Nucleus accumbens (tissue), 56 donors: ENCODE results near the gene SPATA31D3.
"Not testable (repeated sequence)": the region's sequence is repeated elsewhere in the genome, so short reads cannot be mapped to it uniquely, and the experiment has no call there.

Source experiments
- DNase-seq, 56 donors: peaks; one replicate each; lab custom pipeline; 2025; lab: John Stamatoyannopoulos, UW

Gene SPATA31D3

DNA sequence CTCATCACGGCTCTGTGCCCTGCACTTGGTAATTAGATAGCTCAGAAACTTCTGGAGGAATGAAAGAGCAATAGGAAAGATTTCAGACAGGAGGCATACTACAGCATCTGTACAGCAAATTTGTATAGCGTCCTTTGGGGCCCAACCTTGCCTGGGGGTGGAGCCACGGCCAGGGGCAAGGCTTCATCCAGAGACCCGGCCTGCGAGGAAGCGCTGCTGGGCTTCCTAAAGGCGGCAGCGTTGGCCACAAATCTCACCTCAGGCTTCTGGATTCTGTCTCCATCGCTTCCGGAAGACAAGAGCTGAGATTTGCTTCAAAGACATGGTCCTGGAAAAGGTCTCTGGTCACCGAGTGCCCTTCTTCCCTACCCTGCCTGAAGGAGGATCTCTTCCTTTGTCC, 33.1 kb downstream of the SPATA31D3 start:
- DNase-seq = no peak

DNA sequence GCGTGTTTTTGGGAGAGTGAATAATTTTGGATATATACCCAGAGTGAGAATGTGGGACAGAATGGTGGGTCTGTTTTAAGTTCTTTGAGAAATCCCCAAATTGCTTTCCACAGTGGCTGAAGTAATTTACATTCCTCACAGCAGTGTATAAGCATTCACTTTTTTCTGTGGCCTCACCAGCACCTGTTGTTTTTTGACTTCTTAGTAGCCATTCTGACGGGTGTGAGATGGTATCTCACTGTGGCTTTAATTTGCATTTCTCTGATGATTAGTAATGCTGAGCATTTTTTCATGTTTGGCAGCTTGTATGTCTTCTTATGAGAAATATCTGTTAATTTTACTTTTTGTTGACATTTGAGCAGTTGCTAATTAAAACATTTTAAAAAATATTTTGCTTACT, 35.9 kb downstream of the SPATA31D3 start:
- DNase-seq = no peak

DNA sequence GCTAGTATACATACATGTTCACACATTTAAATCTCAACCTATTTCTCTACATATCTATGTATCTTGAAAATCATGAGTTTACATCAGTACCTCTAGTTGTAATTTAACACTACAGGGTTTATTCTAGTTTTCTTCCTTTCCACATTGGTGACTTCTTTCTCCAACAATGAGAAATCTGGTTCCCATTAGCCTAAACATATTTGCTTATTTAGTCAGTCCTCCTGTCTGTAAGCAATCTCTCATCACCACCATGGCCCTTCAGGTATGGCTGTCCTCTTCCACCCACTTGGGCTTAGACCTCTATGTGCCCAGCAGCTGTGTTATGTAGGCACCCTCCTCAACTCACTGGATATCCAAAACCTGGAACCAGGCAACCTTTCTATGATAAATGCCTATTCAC, 37.3 kb downstream of the SPATA31D3 start:
- DNase-seq = no peak

DNA sequence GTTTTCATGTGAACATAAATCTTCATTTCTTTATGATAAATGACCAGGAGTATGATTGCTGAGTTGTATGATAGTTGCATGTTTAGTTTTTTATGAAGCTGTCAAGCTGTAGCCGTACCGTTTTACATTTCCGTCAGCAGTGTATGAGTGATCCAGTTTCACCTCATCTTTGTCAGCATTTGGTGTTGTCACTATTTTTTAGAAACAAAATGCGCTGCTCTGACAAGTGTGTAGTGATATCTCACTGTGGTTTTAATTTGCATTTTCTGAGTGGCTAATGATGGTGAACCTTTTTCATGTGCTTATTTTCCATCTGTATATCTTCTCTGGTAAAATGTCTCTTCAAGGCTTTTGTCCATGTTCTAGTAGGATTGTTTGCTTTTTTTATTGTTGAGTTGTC, 38.6 kb downstream of the SPATA31D3 start:
- DNase-seq = no peak

DNA sequence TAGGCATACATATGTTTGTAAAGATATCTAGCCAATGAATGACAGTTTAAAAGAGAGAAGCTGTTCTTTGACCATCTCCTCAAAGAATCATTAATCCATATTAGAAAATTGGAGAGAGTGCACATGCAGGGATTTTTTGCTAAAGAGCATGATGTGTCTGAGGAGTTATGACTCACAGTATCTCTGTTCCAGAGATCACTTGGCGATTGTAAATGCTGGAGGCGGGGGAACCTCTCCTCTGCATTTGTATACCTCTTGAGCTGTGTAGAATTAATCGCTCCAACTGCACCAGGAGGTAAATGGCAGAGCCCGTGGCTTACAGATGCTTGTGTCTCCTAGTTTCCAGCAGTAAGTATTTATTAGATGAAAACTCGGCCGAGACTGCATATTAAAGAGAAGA, 41.6 kb downstream of the SPATA31D3 start:
- DNase-seq = no peak

DNA sequence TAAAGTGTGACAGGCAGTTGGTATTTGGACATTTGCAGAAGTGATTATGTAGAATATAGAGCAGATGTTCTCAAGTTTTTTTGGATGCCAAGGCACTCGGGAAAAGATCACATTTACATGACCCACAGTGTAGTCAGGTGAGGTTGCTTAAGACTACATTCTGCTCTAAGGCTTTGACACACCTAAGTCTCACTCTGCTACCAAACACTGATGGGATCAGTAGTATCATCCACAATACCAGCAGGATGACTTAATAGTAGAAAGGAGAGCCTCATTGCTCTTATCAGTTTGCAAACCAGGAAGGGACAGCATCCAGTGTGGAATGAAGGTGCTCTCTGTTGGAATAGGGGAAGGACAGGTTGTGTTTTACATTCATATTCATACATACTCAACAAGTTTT, 42.8 kb downstream of the SPATA31D3 start:
- no peak for DNase-seq

DNA sequence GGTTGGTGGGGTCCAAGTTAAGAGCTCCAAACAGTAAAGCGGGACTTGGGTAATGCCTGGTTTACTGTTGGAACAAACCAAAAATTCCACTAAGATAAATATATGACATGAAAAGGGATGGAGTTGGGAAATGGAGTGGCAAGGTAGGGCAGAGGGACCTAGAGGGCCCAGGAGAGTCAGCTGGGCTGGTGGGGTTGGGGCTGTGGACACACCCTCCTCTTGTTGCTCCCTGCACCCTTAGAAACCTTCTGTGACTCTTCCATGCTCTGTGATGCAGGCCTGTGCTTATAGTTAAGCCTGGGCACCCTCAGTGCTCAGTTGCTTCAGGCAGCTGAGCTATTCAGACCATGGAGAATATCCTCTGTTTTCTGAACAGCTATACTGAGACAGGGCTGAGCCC, 45.2 kb downstream of the SPATA31D3 start, which contains the start of gene SPATA31D1:
SPATA31D1 (plus strand) TSS at position 301 of the 400 bp plus-strand sequence; CDS start at position 348, 47 bp downstream.
- DNase-seq = not testable (repeated sequence)

DNA sequence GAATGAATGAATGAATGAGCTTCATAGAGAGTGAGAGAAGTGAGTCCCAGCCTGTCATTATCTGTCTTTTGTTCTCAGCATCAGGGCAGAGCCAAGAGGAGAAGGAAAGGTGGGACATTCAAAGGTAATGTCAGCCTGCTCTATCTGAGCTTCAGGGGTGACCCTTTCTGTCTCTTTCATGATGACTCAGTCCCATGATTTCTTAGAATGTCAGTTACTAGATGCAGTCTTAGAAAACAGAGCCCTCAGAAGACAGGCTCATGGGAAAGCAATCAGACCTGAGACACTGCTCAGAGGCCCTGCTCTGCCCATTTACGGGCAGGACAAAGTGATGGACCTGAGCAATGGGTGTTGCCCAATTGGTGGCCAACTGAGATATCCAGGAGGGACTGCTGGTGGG, 46.4 kb downstream of the SPATA31D3 start:
- no peak for DNase-seq

DNA sequence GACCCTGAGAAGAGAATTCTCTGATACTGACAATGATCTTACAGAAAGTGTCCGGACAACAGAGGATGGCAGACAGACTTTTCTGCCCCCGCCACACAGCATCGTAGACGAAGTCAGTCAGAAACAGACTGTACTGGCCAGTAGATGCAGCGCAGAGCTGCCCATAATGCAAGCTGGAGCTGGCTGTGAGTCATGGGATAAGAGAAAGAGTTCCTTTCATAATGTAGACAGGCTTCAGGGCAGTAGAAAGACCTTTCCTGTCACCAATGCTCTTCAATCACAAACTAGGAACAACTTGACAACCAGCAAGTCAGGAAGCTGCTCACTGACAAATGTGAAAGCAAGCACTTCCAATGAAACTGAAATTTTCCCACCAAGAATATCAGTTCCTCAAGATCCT, 50.4 kb downstream of the SPATA31D3 start:
- no peak for DNase-seq
